RWPE2 (cell line): ENCODE results near the gene DLGAP4.

Experiments used
- ATAC-seq: fragments of 200-7000 bp; cut with Tn5 transposase; 3 replicates; pipeline ENCODE4 v1.9.1; 2021; ENCODE audit warnings: low read depth
- DNase-seq: peaks from one replicate; pipeline ENCODE4 v3.0.0-alpha.2; 2020; ENCODE audit warnings: low spot score
- H3K27ac ChIP-seq: fragments of 450-650 bp; 2 replicates; pipeline ENCODE4 v1.5.1; 2017; ENCODE audit warnings: mild to moderate bottlenecking; ENCODE audit not compliant: poor library complexity, severe bottlenecking
- H3K27me3 ChIP-seq: fragments of 250-450 bp; sonication (Bioruptor Pico); 2 replicates; pipeline ENCODE4 v1.5.1; 2021; ENCODE audit warnings: mild to moderate bottlenecking, moderate library complexity; ENCODE audit not compliant: insufficient read depth, poor library complexity, severe bottlenecking
- H3K36me3 ChIP-seq: fragments of 250-450 bp; sonication (Bioruptor Pico); 2 replicates; pipeline ENCODE4 v1.5.1; 2020; ENCODE audit warnings: low read depth, mild to moderate bottlenecking, moderate library complexity
- H3K4me1 ChIP-seq: fragments of 250-450 bp; sonication (Bioruptor Pico); 2 replicates; pipeline ENCODE4 v1.5.1; 2021; ENCODE audit warnings: mild to moderate bottlenecking, moderate library complexity; ENCODE audit not compliant: insufficient read depth, poor library complexity, severe bottlenecking
- H3K4me3 ChIP-seq: fragments of 250-450 bp; sonication (Bioruptor Pico); 2 replicates; pipeline ENCODE4 v1.5.1; 2021; ENCODE audit warnings: mild to moderate bottlenecking, moderate library complexity; ENCODE audit not compliant: severe bottlenecking
- H3K9me3 ChIP-seq: fragments of 250-450 bp; sonication (Bioruptor Pico); 2 replicates; pipeline ENCODE4 v1.5.1; 2021; ENCODE audit warnings: mild to moderate bottlenecking, moderate library complexity; ENCODE audit not compliant: severe bottlenecking
- CTCF ChIP-seq: fragments of 450-650 bp; IDR thresholded peaks from one replicate; pipeline ENCODE4 v1.5.1; 2017; ENCODE audit warnings: mild to moderate bottlenecking, moderate library complexity; ENCODE audit not compliant: poor library complexity, severe bottlenecking

Gene DLGAP4

GRCh38 chr20:36392989-36393388 is 86.8 kb downstream of the DLGAP4 start:
- Histone ChIP-seq H3K36me3 (no peaks in the 10 kb centered on the region), H3K9me3 (no peaks in the 10 kb centered on the region), H3K27ac (no peak overlapping the region), H3K4me3 (no peak overlapping the region), H3K4me1 (peaks cover 3% of the 10 kb centered on the region), H3K27me3 (no peaks in the 10 kb centered on the region)
- TF ChIP-seq CTCF, result no peak
- ATAC-seq (no peak), DNase-seq (peak; percentile 73)

GRCh38 chr20:36394340-36394965 is 88.3 kb downstream of the DLGAP4 start:
- no peaks in the 10 kb centered on the region for H3K27me3 ChIP-seq
- no peaks in the 10 kb centered on the region for H3K9me3 ChIP-seq
- H3K36me3 ChIP-seq, result no peaks in the 10 kb centered on the region
- H3K27ac ChIP-seq, result no peak overlapping the region
- ATAC-seq (peak; percentile 35), DNase-seq (peak; percentile 79)
- no peak for TF ChIP-seq CTCF
- no peak overlapping the region for H3K4me3 ChIP-seq
- peaks cover 3% of the 10 kb centered on the region for H3K4me1 ChIP-seq

GRCh38 chr20:36396340-36396739 is 90.2 kb downstream of the DLGAP4 start:
- H3K27me3 ChIP-seq, result no peaks in the 10 kb centered on the region
- H3K27ac ChIP-seq, result no peak overlapping the region
- H3K4me1 ChIP-seq, result peaks cover 3% of the 10 kb centered on the region
- H3K36me3 ChIP-seq, result no peaks in the 10 kb centered on the region
- TF ChIP-seq CTCF, result no peak
- ATAC-seq (no peak), DNase-seq (no peak)
- H3K4me3 ChIP-seq, result no peak overlapping the region
- H3K9me3 ChIP-seq, result no peaks in the 10 kb centered on the region

- Histone ChIP-seq H3K9me3 (no peaks in the 10 kb centered on the region), H3K4me3 (no peak overlapping the region), H3K27me3 (no peaks in the 10 kb centered on the region), H3K27ac (no peak overlapping the region), H3K36me3 (no peaks in the 10 kb centered on the region), H3K4me1 (peaks cover 3% of the 10 kb centered on the region)
- TF ChIP-seq CTCF, result no peak
- no peak for ATAC-seq
- no peak for DNase-seq
Measured at GRCh38 chr20:36396847-36397630, 90.9 kb downstream of the DLGAP4 start.

GRCh38 chr20:36398515-36398914 is 92.4 kb downstream of the DLGAP4 start:
- Histone ChIP-seq H3K27ac (no peak overlapping the region), H3K4me3 (no peak overlapping the region), H3K36me3 (no peaks in the 10 kb centered on the region), H3K4me1 (peaks cover 3% of the 10 kb centered on the region), H3K9me3 (no peaks in the 10 kb centered on the region), H3K27me3 (no peaks in the 10 kb centered on the region)
- ATAC-seq (no peak), DNase-seq (no peak)
- TF ChIP-seq CTCF, result no peak
